Trophoblast cell (in vitro differentiated cells and primary cell): Measurements from ENCODE around the gene DBNDD1.

Experiments
- DNase-seq, 2 donors: peaks; one replicate each; pipeline ENCODE4 v3.0.0-alpha.2; 2016
- H2AFZ ChIP-seq: 2 replicates; pipeline ENCODE4 v1.6.1; 2013; ENCODE audit warnings: low read length, moderate library complexity, mild to moderate bottlenecking; ENCODE audit not compliant: insufficient read depth, poor library complexity
- H2AK5ac ChIP-seq: 2 replicates; pipeline ENCODE4 v1.6.1; 2013; ENCODE audit warnings: mild to moderate bottlenecking, low read length
- H2BK120ac ChIP-seq: 2 replicates; pipeline ENCODE4 v1.6.1; 2013; ENCODE audit warnings: low read length, mild to moderate bottlenecking, moderate library complexity; ENCODE audit not compliant: insufficient read depth, poor library complexity
- H2BK12ac ChIP-seq: 2 replicates; pipeline ENCODE4 v1.6.1; 2013; ENCODE audit warnings: mild to moderate bottlenecking, low read length, moderate library complexity
- H2BK5ac ChIP-seq: 2 replicates; pipeline ENCODE4 v1.6.1; 2013; ENCODE audit warnings: low read length, low read depth, moderate library complexity, mild to moderate bottlenecking; ENCODE audit not compliant: poor library complexity
- H3K14ac ChIP-seq: 2 replicates; pipeline ENCODE4 v1.6.1; 2013; ENCODE audit warnings: mild to moderate bottlenecking, low read length
- H3K18ac ChIP-seq: 2 replicates; pipeline ENCODE4 v1.6.1; 2013; ENCODE audit warnings: mild to moderate bottlenecking, low read length
- H3K23ac ChIP-seq: 2 replicates; pipeline ENCODE4 v1.6.1; 2013; ENCODE audit warnings: low read length
- H3K27ac ChIP-seq: 2 replicates; pipeline ENCODE4 v1.5.1; 2013; ENCODE audit warnings: low read depth, mild to moderate bottlenecking, inconsistent platforms, low read length, moderate library complexity
- H3K27me3 ChIP-seq: 2 replicates; pipeline ENCODE4 v1.6.1; 2013; ENCODE audit warnings: inconsistent platforms, mild to moderate bottlenecking, low read length, moderate library complexity; ENCODE audit not compliant: insufficient read depth
- H3K36me3 ChIP-seq, 2 experiments: 1 replicate in 1 of 2; 2 replicates in 1 of 2; pipeline ENCODE4 v1.6.1; 2013; ENCODE audit warnings: low read length in 2 of 2, mild to moderate bottlenecking in 2 of 2, moderate library complexity in 1 of 2; ENCODE audit not compliant: insufficient read depth in 2 of 2, control insufficient read depth in 1 of 2
- H3K4ac ChIP-seq: 2 replicates; pipeline ENCODE4 v1.6.1; 2013; ENCODE audit warnings: low read depth, mild to moderate bottlenecking, low read length, moderate library complexity
- H3K4me1 ChIP-seq, 2 experiments: 1 replicate in 1 of 2; 2 replicates in 1 of 2; pipeline ENCODE4 v1.6.1; 2013; ENCODE audit warnings: low read length in 2 of 2, mild to moderate bottlenecking in 2 of 2, moderate library complexity in 1 of 2; ENCODE audit not compliant: insufficient read depth in 2 of 2, control insufficient read depth in 1 of 2
- H3K4me2 ChIP-seq: 2 replicates; pipeline ENCODE4 v1.6.1; 2013; ENCODE audit warnings: inconsistent platforms, mild to moderate bottlenecking, low read length, moderate library complexity
- H3K4me3 ChIP-seq: 2 replicates; pipeline ENCODE4 v1.5.1; 2013; ENCODE audit warnings: mild to moderate bottlenecking, low read depth, low read length, inconsistent platforms
- H3K79me1 ChIP-seq: one replicate; pipeline ENCODE4 v1.6.1; 2013; ENCODE audit warnings: low read length
- H3K79me2 ChIP-seq: 2 replicates; pipeline ENCODE4 v1.6.1; 2013; ENCODE audit warnings: low read length, mild to moderate bottlenecking; ENCODE audit not compliant: control insufficient read depth, insufficient read depth, poor library complexity
- H3K9ac ChIP-seq: 2 replicates; pipeline ENCODE4 v1.6.1; 2013; ENCODE audit warnings: mild to moderate bottlenecking, low read length
- H3K9me3 ChIP-seq: 2 replicates; pipeline ENCODE4 v1.6.1; 2013; ENCODE audit warnings: low read depth, mild to moderate bottlenecking, control low read depth, inconsistent platforms, low read length; ENCODE audit not compliant: insufficient read depth
- H4K12ac ChIP-seq: 2 replicates; pipeline ENCODE4 v1.6.1; 2013; ENCODE audit warnings: low read depth, mild to moderate bottlenecking, low read length, moderate library complexity
- H4K8ac ChIP-seq: 2 replicates; pipeline ENCODE4 v1.6.1; 2013; ENCODE audit warnings: low read depth, mild to moderate bottlenecking, low read length, moderate library complexity
- H4K91ac ChIP-seq: one replicate; pipeline ENCODE4 v1.6.1; 2013; ENCODE audit warnings: low read depth, mild to moderate bottlenecking, low read length, moderate library complexity
- WGBS: extraction: QIAGEN DNeasy Blood & Tissue Kit; methylation state at CpG from one replicate; pipeline ENCODE4 v1.1.7; 2013; ENCODE audit warnings: missing lambda C conversion rate; ENCODE audit not compliant: insufficient read length, insufficient coverage; ENCODE audit errors: extremely low coverage; 5-methylcytosine and 5-hydroxymethylcytosine counted together

DBNDD1 gene

GRCh38 chr16:89985219-89985618 lies 34.0 kb downstream of the DBNDD1 start:
- H3K4me3 ChIP-seq = no peak overlapping the region
- no peak overlapping the region for H2AK5ac ChIP-seq
- H4K91ac ChIP-seq = no peak overlapping the region
- no peak overlapping the region for H3K9ac ChIP-seq
- peaks cover 64 to 70% of the 10 kb centered on the region in 2 experiments for H3K36me3 ChIP-seq
- no peak overlapping the region for H3K27ac ChIP-seq
- no peak overlapping the region for H2BK12ac ChIP-seq
- H3K27me3 ChIP-seq = no peaks in the 10 kb centered on the region
- H3K14ac ChIP-seq = no peak overlapping the region
- no peak overlapping the region for H3K4ac ChIP-seq
- H3K9me3 ChIP-seq = peaks cover 5% of the 10 kb centered on the region
- WGBS = no CpG with 5 or more reads among the region's 10 CpGs
- H3K79me2 ChIP-seq = no peaks in the 10 kb centered on the region
- no peak overlapping the region for H2BK5ac ChIP-seq
- no peak overlapping the region for H3K18ac ChIP-seq
- no peak overlapping the region for H3K23ac ChIP-seq
- no peak overlapping the region for H2BK120ac ChIP-seq
- no peak overlapping the region for H2AFZ ChIP-seq
- no peak overlapping the region for H4K8ac ChIP-seq
- no peak for DNase-seq
- H3K79me1 ChIP-seq = no peaks in the 10 kb centered on the region
- no peaks in the 10 kb centered on the region for H3K4me1 ChIP-seq
- no peak overlapping the region for H4K12ac ChIP-seq
- H3K4me2 ChIP-seq = no peak overlapping the region

- Histone ChIP-seq H3K79me2 (no peaks in the 10 kb centered on the region), H2BK5ac (no peak overlapping the region), H4K8ac (no peak overlapping the region), H2BK120ac (no peak overlapping the region), H2AFZ (no peak overlapping the region), H3K27ac (no peak overlapping the region), H3K79me1 (no peaks in the 10 kb centered on the region), H2BK12ac (no peak overlapping the region), H3K4me3 (no peak overlapping the region), H2AK5ac (no peak overlapping the region), H4K12ac (no peak overlapping the region), H3K27me3 (no peaks in the 10 kb centered on the region), H3K14ac (no peak overlapping the region), H4K91ac (no peak overlapping the region), H3K4me2 (no peak overlapping the region), H3K18ac (no peak overlapping the region), H3K4me1 (no peaks in the 10 kb centered on the region), H3K23ac (no peak overlapping the region), H3K36me3 (peaks cover 62 to 72% of the 10 kb centered on the region in 2 experiments), H3K9ac (no peak overlapping the region), H3K4ac (no peak overlapping the region), H3K9me3 (peaks cover 5% of the 10 kb centered on the region)
- DNase-seq = no peak
- no CpG with 5 or more reads among the region's 7 CpGs for WGBS
Measured at GRCh38 chr16:89984216-89984615, 35.0 kb downstream of the DBNDD1 start.

GRCh38 chr16:89983536-89983935 lies 35.7 kb downstream of the DBNDD1 start:
- H3K23ac ChIP-seq = no peak overlapping the region
- no peak overlapping the region for H4K12ac ChIP-seq
- no peak for DNase-seq
- H3K27ac ChIP-seq = no peak overlapping the region
- no peak overlapping the region for H2BK120ac ChIP-seq
- H3K27me3 ChIP-seq = no peaks in the 10 kb centered on the region
- no peak overlapping the region for H3K9ac ChIP-seq
- H3K14ac ChIP-seq = no peak overlapping the region
- H3K4me3 ChIP-seq = no peak overlapping the region
- no peaks in the 10 kb centered on the region for H3K79me2 ChIP-seq
- H2BK5ac ChIP-seq = no peak overlapping the region
- no peak overlapping the region for H2AK5ac ChIP-seq
- no peak overlapping the region for H4K8ac ChIP-seq
- H4K91ac ChIP-seq = no peak overlapping the region
- H2BK12ac ChIP-seq = no peak overlapping the region
- H3K18ac ChIP-seq = no peak overlapping the region
- no CpG with 5 or more reads among the region's 15 CpGs for WGBS
- no peaks in the 10 kb centered on the region for H3K4me1 ChIP-seq
- H3K4ac ChIP-seq = no peak overlapping the region
- H3K4me2 ChIP-seq = no peak overlapping the region
- no peak overlapping the region for H2AFZ ChIP-seq
- peaks cover 5% of the 10 kb centered on the region for H3K9me3 ChIP-seq
- H3K79me1 ChIP-seq = no peaks in the 10 kb centered on the region
- peaks cover 60 to 70% of the 10 kb centered on the region in 2 experiments for H3K36me3 ChIP-seq

- H2AFZ ChIP-seq = no peak overlapping the region
- no peak overlapping the region for H2BK120ac ChIP-seq
- no peaks in the 10 kb centered on the region for H3K4me1 ChIP-seq
- no peak overlapping the region for H3K4ac ChIP-seq
- H3K27ac ChIP-seq = no peak overlapping the region
- peak overlapping the region; percentile 26 for H3K9ac ChIP-seq
- no peak for DNase-seq
- H3K27me3 ChIP-seq = no peaks in the 10 kb centered on the region
- H3K4me3 ChIP-seq = no peak overlapping the region
- H4K12ac ChIP-seq = no peak overlapping the region
- no peaks in the 10 kb centered on the region for H3K79me2 ChIP-seq
- no peak overlapping the region for H2AK5ac ChIP-seq
- H2BK12ac ChIP-seq = no peak overlapping the region
- H3K36me3 ChIP-seq = peaks cover 67 to 75% of the 10 kb centered on the region in 2 experiments
- no peak overlapping the region for H3K23ac ChIP-seq
- H3K79me1 ChIP-seq = no peaks in the 10 kb centered on the region
- no peak overlapping the region for H2BK5ac ChIP-seq
- H3K14ac ChIP-seq = no peak overlapping the region
- H3K18ac ChIP-seq = no peak overlapping the region
- H3K9me3 ChIP-seq = peaks cover 5% of the 10 kb centered on the region
- no peak overlapping the region for H4K8ac ChIP-seq
- no peak overlapping the region for H4K91ac ChIP-seq
- H3K4me2 ChIP-seq = no peak overlapping the region
- no CpG with 5 or more reads among the region's 9 CpGs for WGBS
Measured at GRCh38 chr16:89982318-89982717, 36.9 kb downstream of the DBNDD1 start.
